Jurkat, Clone E6-1 (cell line): ENCODE data around the gene LRPPRC. TPM values are rescaled to one million over a fixed set of nuclear protein-coding genes. Genes with fewer than 3 reads are reported as not detected.
"Not testable (repeated sequence)": the region's sequence is repeated elsewhere in the genome, so short reads cannot be mapped to it uniquely, and the experiment has no call there.

Experiments
- DNase-seq: peaks from one replicate; pipeline ENCODE4 v3.0.0-alpha.2; 2011; ENCODE audit warnings: low read depth, low spot score
- H3K4me3 ChIP-seq: 2 replicates; pipeline ENCODE4 v1.5.1; 2011; ENCODE audit warnings: mild to moderate bottlenecking, low read length, control low read depth, moderate library complexity
- polyA plus RNA-seq: library from polyadenylated mRNA; unstranded; fragments of >200 nt; gene quantifications from one replicate; pipeline ENCODE4 v1.2.1, GENCODE V29; 2012; ENCODE audit warnings: missing spikeins; ENCODE audit not compliant: insufficient read length, insufficient read depth

The LRPPRC gene
- polyA plus RNA-seq = 79.3 TPM

DNA sequence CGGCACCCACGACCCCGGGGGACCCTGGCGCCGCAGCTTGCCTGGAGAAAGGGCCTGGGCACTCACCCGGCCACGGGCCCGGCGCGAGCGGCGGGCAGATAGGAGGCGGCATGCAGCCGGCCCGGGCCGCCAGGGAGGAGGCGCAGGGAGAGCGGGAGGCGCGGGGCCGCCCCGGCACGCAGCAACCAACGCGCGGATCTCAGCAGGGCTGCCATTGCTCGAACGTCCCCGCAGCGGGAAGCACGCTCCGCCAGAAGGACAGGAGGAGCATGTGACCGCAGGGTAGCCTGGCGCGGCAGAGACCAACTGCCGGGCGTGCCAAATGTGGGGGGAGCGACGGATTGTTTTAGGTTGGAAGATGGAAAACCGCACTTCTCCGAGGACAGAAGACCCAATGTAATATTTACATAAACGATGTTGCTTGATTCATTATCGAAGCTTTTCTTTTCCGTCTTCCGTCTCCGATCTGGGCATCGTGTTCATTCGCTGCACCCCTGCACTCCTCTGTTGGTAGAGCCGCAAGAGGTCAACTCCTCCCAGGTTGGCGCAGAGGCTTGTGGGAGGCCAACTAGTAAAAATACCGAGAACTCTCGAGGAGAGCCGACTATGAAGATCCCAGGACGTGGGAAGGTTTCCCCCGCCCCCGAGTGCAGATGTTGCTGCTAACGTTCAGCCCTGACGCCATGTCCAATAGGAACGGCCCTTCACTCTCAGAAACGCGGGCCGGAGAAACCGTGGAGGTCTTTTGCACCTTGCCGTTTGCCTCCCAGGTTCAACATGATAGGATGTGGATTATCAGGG lies at the start of gene LRPPRC:
LRPPRC (minus strand) TSS at position 257 of the 801 bp plus-strand sequence; CDS start at position 215, 42 bp downstream.
- peak; percentile 91 for DNase-seq
- peak within 1 kb of the TSS; percentile 87 for H3K4me3 ChIP-seq

- DNase-seq = no peak
- no peak overlapping the region for H3K4me3 ChIP-seq
Measured at GRCh38 chr2:44045061-44045460, 49.3 kb upstream of the LRPPRC start.

DNA sequence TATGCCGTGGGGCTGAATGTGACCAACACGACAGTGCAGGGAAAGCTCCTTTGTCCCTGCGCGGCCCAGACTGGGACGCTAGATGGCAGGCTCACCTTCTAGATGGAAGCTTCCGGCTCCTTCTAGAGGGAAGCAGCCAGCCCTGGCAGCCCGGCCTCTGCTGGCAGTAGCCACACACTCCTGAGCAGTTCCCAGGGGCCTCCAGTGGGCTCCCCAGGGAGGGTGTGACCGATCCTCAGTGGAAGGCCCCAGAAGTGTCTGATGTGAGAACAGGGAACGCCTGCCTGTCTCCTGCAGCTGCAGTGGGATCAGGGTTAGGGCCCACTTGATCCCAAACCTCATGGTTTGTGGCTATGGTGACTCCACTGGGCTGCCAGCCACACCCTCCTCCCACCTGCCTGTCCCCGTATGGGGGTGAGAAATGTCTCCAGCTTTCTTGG lies 48.5 kb upstream of the LRPPRC start:
- peak; percentile 48 for DNase-seq
- no peak overlapping the region for H3K4me3 ChIP-seq

GRCh38 chr2:44040365-44040764 lies 44.6 kb upstream of the LRPPRC start:
- no peak overlapping the region for H3K4me3 ChIP-seq
- no peak for DNase-seq

DNA sequence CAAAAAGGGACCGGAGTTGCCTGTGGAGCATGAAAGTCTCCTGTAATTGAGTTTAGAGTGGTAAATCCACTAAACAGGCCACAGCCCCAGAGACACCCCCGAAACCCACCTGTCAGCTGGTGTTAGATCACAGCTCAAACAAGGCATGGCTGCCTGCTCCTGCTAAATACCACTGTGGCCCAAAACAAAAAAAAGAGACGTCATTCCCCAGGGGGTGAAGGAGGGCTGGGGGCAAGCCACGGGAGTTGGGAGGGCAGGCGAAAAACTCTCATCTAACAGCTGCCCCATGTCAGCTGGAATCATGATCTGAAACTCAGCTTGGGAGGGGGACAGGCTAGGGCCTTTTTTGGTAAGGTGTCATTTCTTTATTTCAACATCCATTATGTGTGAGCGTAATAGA lies 42.5 kb upstream of the LRPPRC start:
- no peak overlapping the region for H3K4me3 ChIP-seq
- no peak for DNase-seq

- H3K4me3 ChIP-seq = no peak overlapping the region
- no peak for DNase-seq
Measured at GRCh38 chr2:44037221-44037620, 41.4 kb upstream of the LRPPRC start.

DNA sequence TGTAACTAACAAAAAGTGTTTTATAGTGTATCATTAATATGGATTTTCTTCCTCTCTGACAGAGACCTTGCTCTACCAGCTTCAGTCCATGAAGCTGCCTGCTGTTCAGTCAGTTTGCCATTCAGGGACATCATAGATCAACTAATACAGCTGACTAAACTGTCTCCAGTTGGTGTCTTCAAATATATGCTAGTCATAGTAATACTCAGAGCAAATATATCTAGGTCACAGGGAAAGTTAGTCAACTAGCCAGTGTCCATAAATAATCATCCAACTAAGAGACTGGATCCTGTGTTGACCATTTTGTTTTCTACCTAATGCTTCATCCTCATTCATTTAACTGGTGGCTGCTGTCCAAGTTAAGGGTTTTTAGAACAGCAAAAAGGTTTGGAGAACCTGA lies 38.2 kb upstream of the LRPPRC start:
- H3K4me3 ChIP-seq = no peak overlapping the region
- no peak for DNase-seq

DNA sequence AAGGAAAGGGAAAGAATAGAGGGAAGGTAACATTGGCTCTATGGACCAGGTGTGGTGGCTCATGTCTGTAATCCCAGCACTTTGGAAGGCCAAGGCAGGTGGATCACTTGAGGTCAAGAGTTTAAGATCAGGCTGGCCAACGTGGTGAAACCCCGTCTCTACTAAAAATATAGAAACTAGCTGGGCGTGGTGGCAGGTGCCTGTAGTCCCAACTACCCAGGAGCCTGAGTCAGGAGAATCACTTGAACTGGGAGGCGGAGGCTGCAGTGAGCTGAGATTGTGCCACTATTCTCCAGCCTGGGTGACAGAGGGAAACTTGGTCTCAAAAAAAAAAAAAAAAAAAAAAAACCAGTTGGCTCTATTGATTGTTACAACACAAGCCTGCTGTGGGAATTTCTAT lies 31.3 kb upstream of the LRPPRC start:
- DNase-seq, H3K4me3 ChIP-seq: not testable (repeated sequence)

DNA sequence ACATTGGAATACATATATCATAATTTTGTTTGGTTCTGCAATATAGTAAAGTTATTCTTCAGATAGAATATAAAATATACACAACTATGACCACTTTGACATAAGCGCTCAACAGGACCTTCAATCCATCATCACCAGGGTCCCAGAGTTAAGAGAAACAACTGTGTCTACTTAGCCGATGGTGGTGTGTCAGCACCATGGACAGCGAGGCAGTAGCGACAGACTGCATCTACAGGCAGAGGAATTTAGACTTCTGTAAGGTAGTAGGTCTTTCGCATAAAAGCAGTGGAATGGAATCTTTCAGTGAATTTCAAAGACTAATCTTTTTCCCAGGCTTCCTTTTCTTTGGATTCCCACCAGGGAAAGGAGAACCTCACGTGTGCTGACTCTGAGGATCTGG lies 20.5 kb upstream of the LRPPRC start:
- DNase-seq = peak; percentile 32
- H3K4me3 ChIP-seq = no peak overlapping the region

GRCh38 chr2:44015239-44015638 lies 19.4 kb upstream of the LRPPRC start:
- no peak overlapping the region for H3K4me3 ChIP-seq
- no peak for DNase-seq

DNA sequence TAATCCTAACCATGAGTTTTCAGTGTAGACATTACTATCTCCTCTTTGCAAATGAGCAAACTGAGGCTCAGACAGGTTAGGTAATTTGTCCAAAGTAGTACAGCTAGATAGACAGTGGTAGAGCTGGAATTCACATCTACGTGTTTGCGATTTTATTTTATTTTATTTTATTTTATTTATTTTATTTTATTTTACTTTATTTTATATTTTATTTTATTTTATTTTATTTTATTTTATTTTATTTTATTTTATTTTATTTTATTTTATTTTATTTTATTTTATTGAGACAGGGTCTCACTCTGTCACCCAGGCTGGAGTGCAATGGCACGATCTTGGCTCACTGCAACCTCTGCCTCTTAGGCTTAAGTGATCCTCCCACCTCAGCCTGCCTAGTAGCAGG lies 17.4 kb upstream of the LRPPRC start:
- not testable (repeated sequence) for DNase-seq, H3K4me3 ChIP-seq

DNA sequence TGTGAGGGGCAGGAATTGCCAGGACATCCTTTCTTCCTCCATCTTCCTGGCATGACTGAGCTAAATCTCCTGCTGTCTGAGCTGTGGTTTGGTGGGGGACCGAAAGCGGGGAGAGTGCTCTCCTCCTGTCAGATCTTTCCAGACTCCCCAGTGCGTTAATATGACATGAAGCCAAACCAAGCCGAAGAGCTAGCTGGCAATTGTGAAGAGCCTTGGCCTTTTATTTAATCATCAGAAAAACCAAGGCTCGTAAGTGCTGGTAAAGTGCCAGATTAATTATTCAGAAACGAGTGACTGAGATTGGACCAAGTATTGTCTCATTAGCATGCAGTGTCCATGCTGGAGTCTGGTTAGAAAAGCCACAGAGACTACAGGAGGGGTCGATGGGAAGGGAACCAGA lies 14.5 kb upstream of the LRPPRC start:
- no peak for DNase-seq
- H3K4me3 ChIP-seq = no peak overlapping the region

DNA sequence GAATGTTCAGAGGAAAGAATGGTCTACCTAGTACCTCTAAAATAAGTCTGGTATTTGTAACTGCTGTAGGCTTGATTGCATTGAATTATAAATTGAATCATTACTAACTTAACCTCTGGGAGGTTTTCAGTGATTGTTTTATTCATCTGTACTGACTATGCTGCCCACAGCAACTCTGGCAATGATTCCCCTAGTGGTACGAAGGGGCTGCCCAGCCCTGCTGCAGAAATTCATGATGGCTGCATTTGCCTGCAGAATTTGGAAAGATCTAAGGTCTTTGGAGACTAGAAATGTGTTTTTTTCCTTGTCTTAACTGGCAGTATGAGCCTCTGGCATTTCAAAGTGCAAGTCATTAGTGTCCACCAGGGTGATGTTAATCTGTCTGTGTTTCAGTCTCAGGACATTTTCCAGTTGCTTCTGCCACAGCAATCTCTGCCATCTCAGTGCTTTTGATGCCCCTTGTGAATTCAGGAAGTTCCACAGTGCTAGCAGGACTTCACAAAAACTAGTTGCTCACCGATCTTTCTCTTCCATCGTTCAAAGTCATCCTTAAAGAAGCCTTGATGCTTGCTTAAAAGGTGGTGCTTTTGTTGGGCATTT lies 13.4 kb upstream of the LRPPRC start:
- no peak overlapping the region for H3K4me3 ChIP-seq
- DNase-seq = no peak

GRCh38 chr2:44005846-44006245 lies 10.1 kb upstream of the LRPPRC start:
- no peak for DNase-seq
- no peak overlapping the region for H3K4me3 ChIP-seq

DNA sequence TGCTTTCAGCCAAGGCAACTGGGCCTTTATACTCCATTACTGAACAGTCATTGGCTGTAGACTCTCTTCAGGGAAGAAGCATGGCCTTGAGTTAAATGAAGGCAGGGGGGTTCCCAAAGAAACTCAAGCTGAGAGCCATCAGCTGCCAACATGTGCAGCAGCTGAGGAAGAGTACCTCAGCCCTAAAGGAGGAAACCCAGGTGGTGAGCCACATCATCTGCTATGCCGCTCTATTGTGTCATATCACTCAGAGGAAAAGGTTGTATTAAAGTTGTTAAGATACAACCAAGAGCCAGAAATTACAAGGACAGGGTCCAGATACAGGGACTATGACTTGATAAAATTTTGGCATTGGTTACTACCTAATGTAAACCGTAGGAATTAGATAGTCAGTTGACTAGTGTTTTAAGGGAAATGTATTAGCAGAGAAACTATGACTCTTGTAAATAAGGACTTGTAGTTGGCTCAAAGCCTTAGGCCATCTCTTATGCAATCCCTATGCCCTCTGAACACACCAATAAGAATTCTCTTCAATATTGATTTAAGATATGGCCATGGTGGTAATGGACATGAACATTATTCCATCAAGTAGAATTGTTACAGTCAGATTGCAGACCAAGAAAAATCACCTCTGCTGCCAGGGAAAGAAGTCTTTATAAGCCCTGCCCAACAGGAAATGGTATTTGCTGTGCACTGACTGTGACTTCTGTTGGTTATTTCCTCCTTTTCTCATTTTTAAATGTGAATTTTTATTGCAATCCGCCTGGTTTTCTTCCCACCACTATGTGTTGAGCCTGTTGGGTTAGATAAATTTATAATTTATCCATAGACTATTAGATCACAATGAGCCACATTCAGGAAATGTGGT lies 9.2 kb upstream of the LRPPRC start:
- H3K4me3 ChIP-seq = no peak overlapping the region
- no peak for DNase-seq

DNA sequence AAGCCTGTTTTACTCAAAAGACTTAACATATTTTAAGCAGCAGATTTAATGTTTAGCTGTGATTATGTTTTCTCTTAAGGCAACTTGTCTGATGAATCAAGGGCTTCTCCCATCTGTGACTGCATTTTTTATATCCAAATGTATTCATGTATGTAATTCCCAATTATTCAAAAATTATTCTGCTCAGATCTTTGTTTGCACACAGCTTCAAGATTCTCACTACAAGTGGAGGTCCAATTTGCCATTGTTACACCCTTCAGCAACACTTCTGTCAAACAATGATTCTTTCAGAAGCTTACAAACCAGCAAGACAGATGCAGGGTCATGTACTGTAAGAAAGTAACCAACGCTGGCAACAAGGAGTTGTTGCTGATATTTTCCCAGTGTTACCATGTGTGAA lies 5.9 kb upstream of the LRPPRC start:
- H3K4me3 ChIP-seq = no peak overlapping the region
- DNase-seq = no peak

DNA sequence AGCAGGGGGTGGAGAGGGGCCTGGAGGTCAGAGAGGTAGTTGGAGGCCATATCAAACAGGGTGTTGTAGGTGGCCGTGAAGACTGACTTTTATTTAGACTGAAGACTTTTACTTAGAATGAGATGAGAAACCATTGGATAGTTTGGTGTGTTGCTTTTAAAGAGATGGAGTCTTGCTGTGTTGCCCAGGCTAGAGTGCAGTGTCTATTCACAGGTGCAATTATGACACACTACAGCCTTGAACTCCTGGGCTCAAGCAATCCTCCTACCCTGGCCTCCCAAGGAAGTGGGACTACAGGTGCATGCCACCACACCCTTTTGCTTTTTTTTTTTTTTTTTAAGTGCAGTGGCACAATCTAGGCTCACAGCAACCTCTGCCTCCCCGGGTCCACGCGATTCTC lies 2.5 kb upstream of the LRPPRC start:
- H3K4me3 ChIP-seq = no peak overlapping the region

DNA sequence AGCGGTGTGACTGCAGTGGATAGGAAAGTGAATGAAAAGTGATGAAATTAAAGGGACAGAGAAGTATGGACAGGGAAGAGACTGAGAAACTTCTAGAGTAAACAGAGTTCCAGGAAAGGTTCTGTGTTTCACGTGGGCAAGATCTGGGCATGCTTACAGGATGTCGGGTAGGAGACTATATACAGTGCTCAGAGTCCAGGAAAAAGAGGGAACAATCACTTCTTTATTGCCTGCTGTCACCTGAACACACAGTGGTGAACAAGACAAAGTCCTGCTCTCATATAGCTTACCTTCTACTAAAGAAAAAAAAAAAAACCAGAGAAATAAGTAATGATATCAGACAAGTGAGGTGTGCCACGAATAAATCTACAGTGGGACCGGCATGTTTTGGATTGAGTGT lies 2.4 kb downstream of the LRPPRC start:
- no peak for DNase-seq
- no peak overlapping the region for H3K4me3 ChIP-seq

More for the DNA sequence above, 2.5 kb upstream of the LRPPRC start:
- no peak for DNase-seq

DNA sequence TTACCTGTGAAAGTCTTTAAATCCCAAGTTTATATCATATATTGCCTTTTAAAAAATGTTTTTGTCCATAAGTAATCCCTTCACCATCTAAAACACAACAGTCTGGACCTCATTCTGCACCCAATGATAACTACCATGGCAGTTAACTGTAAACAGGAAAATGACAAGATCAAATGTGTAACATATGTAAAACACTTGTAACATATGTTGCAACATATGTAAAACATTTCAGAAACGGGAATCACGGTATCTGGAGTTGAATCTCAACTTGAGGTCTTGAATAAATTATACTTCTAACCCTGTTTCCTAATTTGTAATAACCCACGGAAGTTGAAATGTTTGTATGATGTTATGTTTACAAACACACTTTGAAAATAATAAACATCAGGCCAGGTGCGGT lies 6.2 kb downstream of the LRPPRC start:
- DNase-seq = no peak

GRCh38 chr2:43986600-43986999 lies 9.2 kb downstream of the LRPPRC start:
- DNase-seq = no peak
- H3K4me3 ChIP-seq = no peak overlapping the region

More for the DNA sequence above, 6.2 kb downstream of the LRPPRC start:
- no peak overlapping the region for H3K4me3 ChIP-seq
